Type B pancreatic cell (in vitro differentiated cells): ENCODE measurements around the gene NKPD1. TPM values are rescaled to one million over a fixed set of nuclear protein-coding genes. Genes with fewer than 3 reads are reported as not detected.
"Not testable (repeated sequence)": the region's sequence is repeated elsewhere in the genome, so short reads cannot be mapped to it uniquely, and the experiment has no call there.

Experiments
- DNase-seq: peaks from one replicate; pipeline ENCODE4 v3.0.0; 2021; ENCODE audit warnings: mixed read lengths; ENCODE audit not compliant: unreplicated experiment; ENCODE audit errors: extremely low spot score
- H3K27ac Mint-ChIP-seq: 2 replicates; pipeline ENCODE4 v1.8.0; 2021; ENCODE audit warnings: mild to moderate bottlenecking, mixed read lengths
- H3K27me3 Mint-ChIP-seq: 2 replicates; pipeline ENCODE4 v1.8.0; 2021; ENCODE audit warnings: mixed read lengths
- H3K36me3 Mint-ChIP-seq: 2 replicates; pipeline ENCODE4 v1.8.0; 2021; ENCODE audit warnings: mixed read lengths
- H3K4me1 Mint-ChIP-seq: one replicate; pipeline ENCODE4 v1.8.0; 2021; ENCODE audit warnings: mixed read lengths; ENCODE audit not compliant: unreplicated experiment
- H3K4me3 Mint-ChIP-seq: 2 replicates; pipeline ENCODE4 v1.8.0; 2021; ENCODE audit warnings: mild to moderate bottlenecking, mixed read lengths
- H3K9me3 Mint-ChIP-seq: 2 replicates; pipeline ENCODE4 v1.8.0; 2021; ENCODE audit warnings: mixed read lengths
- total RNA-seq: library from RNA; stranded (reverse); gene quantifications from 2 replicates; pipeline ENCODE4 v1.2.1, GENCODE V29; 2021; ENCODE audit warnings: low replicate concordance
- TF ChIP-seq, protein P1 (sequence below): fragments of 200-600 bp; sonication (generic); conservative IDR thresholded peaks from 2 replicates; pipeline ENCODE4 v1.5.0; 2021; ENCODE audit warnings: antibody characterized with exemption, mild to moderate bottlenecking

The NKPD1 gene
- total RNA-seq, 1 donor from 2014 or later = 0.56 TPM

DNA sequence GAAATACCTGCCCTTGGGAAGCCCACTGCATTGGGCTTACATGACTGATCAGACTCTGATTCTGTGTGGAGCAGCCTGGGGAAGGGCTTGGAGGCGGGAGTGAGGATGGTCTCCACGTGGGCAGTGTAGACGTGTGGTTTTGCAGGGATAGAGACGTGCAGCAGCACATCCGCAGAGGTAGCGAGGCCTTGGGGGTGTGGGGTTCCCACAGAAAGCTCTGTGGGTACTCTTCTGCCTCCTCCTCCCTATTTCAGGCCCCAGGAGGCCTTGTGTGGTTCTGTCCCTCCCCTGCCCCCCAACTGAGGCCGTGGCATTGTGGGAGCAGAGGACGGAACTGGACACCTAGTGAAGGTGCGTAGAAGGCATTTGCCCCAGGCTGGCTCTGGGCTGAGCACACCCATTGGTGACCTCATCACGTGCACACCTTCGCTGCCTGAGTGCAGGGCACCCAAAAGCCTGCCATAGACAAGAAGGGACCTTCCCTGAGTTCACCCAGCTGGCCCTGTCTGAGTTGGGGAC is 38.9 kb downstream of the NKPD1 start:
- H3K27ac Mint-ChIP-seq = peak overlapping the region; percentile 74
- no peaks in the 10 kb centered on the region for H3K36me3 Mint-ChIP-seq
- DNase-seq = no peak
- TF ChIP-seq, protein P1, sequence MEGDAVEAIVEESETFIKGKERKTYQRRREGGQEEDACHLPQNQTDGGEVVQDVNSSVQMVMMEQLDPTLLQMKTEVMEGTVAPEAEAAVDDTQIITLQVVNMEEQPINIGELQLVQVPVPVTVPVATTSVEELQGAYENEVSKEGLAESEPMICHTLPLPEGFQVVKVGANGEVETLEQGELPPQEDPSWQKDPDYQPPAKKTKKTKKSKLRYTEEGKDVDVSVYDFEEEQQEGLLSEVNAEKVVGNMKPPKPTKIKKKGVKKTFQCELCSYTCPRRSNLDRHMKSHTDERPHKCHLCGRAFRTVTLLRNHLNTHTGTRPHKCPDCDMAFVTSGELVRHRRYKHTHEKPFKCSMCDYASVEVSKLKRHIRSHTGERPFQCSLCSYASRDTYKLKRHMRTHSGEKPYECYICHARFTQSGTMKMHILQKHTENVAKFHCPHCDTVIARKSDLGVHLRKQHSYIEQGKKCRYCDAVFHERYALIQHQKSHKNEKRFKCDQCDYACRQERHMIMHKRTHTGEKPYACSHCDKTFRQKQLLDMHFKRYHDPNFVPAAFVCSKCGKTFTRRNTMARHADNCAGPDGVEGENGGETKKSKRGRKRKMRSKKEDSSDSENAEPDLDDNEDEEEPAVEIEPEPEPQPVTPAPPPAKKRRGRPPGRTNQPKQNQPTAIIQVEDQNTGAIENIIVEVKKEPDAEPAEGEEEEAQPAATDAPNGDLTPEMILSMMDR = no peak
- no peaks in the 10 kb centered on the region for H3K27me3 Mint-ChIP-seq
- peaks cover 46% of the 10 kb centered on the region for H3K4me1 Mint-ChIP-seq
- H3K4me3 Mint-ChIP-seq = no peak overlapping the region
- H3K9me3 Mint-ChIP-seq = no peaks in the 10 kb centered on the region

DNA sequence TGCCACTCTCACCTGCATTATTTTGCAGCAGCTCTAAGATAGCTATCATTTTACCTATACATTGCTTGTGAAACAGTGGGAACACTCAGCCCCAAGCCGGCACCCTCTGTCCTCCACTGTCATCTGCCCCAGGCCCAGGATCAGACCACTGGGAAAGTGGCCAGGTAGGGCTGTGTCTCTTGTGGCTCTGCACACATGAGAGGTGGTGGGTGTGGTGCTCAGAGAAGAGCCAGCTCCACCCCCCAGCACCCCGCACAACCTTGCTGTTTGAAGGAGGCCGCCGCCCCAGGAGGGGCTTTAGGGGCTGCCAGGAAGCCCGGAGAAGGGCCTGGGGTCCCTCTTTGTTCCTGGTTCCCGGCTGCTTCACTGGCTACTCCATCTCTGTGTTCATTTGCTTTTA is 41.2 kb downstream of the NKPD1 start:
- Mint-ChIP-seq H3K4me1 (peaks cover 46% of the 10 kb centered on the region), H3K27me3 (no peaks in the 10 kb centered on the region), H3K27ac (peak overlapping the region; percentile 50), H3K9me3 (no peaks in the 10 kb centered on the region), H3K4me3 (no peak overlapping the region), H3K36me3 (no peaks in the 10 kb centered on the region)
- TF ChIP-seq, protein P1 = no peak
- no peak for DNase-seq

DNA sequence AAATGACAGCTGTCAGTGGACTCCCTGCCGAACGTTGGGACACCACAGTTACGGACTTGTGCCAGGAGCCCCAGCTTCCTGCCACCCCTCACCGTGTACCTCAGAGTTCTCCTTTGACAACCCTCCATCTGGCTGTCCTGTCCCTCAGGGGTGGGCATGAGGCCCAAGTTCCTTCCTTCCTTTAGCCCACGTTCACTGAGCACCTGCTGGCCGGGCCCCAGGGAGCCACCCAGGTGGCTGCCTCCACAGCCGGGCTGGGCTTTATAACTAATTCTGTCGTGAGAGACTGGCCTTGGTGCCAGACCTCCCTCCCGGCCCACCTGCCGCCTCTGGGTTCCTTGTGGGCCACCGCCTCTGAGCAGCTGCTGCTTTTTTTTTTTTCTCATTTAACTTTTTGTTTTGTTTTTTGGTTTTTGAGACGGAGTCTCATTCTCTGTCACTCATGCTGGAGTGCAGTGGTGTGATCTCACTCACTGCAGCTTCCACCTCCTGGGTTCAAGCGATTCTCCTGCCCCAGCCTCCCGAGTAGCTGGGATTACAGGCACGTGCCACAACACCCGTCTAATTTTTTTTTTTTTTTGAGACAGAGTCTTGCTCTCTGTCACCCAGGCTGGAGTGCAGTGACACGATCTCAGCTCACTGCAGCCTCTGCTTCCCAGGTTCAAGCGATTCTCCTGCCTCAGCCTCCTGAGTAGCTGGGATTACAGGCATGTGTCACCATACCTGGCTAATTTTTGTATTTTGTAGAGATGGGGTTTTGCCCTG is 42.0 kb downstream of the NKPD1 start:
- not testable (repeated sequence) for H3K4me3 Mint-ChIP-seq, H3K36me3 Mint-ChIP-seq, H3K9me3 Mint-ChIP-seq, DNase-seq, H3K27me3 Mint-ChIP-seq
- Mint-ChIP-seq H3K27ac (peak overlapping the region; percentile 50), H3K4me1 (peaks cover 38% of the 10 kb centered on the region)

DNA sequence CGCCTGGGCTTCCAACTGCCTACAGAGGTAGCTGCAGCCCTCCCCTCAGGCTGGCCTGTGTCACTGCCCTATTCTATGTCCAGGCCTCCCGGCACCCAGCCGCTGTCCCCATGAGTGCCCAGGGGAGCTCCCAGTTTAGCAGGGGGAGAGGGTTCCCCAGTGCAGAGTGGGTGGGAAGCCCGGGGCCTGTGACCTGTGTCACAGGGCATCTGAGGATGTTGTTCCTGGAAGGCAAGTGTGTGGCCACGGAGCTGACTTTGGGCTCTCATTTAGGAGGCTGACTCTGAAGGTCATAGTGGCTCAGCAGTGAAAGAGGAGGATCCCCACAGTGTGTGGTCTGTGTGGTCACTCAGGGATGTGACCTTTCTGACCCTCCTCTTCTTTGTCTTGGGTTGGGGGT is 42.7 kb downstream of the NKPD1 start:
- Mint-ChIP-seq H3K4me3 (no peak overlapping the region), H3K27me3 (no peaks in the 10 kb centered on the region), H3K9me3 (no peaks in the 10 kb centered on the region), H3K27ac (peak overlapping the region; percentile 67), H3K4me1 (peaks cover 33% of the 10 kb centered on the region), H3K36me3 (no peaks in the 10 kb centered on the region)
- TF ChIP-seq, protein P1 = no peak
- no peak for DNase-seq

DNA sequence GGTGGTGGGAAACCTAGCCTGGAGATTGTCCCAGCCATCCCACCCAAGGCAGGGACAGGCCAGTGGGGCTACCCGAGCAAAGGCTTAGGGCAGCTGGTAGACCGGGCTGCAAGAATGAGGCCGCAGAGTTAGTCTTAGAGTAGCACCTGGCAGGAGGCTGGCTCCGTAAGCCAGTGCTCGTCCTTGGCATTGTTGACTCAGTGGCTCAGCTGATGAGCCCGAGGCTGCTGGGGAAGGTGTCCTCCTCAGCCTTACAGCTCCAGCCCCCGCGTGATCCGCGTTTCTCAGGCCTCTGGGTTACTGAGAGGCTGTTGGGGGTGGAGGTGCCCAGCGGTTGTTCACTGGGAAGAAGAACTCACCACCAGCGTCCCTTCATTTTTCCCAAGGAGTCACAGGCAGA is 43.1 kb downstream of the NKPD1 start:
- TF ChIP-seq, protein P1 = no peak
- Mint-ChIP-seq H3K27me3 (no peaks in the 10 kb centered on the region), H3K4me3 (no peak overlapping the region), H3K9me3 (no peaks in the 10 kb centered on the region), H3K4me1 (peaks cover 33% of the 10 kb centered on the region), H3K27ac (peak overlapping the region; percentile 67), H3K36me3 (no peaks in the 10 kb centered on the region)
- DNase-seq = no peak

DNA sequence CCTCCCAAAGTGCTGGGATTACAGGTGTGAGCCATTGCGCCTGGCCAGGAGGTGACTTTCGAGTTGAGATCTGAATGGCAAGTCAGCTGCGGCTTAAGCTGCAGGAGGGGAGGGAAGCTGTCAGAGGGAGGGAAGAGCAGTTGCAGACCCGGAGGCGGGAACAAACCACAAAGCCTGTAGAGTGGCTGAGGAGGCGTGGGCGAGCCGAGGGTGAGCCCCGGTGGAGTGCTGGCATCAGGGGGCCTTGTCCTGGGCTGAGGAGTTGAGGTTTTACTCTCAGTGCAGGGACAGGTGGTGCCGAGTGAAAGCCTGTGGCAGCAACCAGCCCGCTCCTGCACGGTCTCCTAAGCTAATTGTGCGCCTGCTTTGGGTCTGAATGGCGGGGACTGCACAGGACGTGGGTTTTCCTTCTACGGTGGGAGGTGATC is 43.6 kb downstream of the NKPD1 start:
- peak overlapping the region; percentile 7 for H3K4me3 Mint-ChIP-seq
- no peaks in the 10 kb centered on the region for H3K9me3 Mint-ChIP-seq
- no peaks in the 10 kb centered on the region for H3K36me3 Mint-ChIP-seq
- H3K27ac Mint-ChIP-seq = peak overlapping the region; percentile 50
- no peak for DNase-seq
- TF ChIP-seq, protein P1 = no peak
- H3K4me1 Mint-ChIP-seq = peaks cover 29% of the 10 kb centered on the region
- H3K27me3 Mint-ChIP-seq = no peaks in the 10 kb centered on the region
